Measurements from ENCODE around the gene DECR2. TPM values are rescaled to one million over a fixed set of nuclear protein-coding genes. Genes with fewer than 3 reads are reported as not detected.

Gene DECR2
- total and polyA plus RNA-seq, 2 of the 13 experiments (the other 11 are each of a cell fraction or from before 2014, with no cell fraction given): 36.3 to 44.6 TPM

DNA sequence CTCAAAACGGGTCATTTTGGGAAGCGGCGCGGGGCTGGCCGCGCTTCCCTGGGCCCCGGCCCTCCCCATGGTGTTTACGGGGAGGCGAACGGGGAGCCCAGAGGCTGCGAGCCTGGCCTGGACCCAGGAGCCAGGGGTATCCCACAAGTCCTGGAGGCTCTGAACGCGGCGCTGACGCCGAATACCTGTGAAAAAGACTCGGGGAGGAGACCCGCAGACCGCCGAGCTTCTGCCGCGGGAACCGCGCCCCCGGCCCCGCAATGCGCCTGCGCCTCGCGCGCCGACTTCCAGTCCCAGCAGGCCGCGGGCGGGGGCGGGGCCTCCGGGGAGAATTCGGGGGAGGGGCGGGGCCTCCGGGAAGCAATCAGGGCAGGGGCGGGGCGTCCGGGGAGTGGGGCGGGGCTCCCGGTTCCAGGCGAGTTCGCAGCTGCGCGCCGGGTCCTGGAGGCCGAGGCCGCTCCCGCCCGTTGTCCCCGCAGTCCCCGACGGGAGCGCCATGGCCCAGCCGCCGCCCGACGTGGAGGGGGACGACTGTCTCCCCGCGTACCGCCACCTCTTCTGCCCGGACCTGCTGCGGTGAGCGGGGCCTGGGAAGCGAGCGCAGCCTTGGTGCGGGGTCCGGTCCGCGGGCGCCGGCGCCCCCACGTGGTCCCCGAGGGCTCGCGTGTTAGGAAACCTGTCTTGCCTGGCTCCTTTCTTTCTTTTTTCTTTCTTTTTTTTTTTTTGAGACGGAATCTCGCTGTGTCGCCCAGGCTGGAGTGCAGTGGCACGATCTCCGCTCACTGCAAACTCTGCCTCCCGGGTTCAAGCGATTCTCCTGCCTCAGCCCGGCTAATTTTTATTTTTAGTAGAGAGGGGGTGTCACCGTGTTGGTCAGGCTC lies at the start of gene DECR2 (continued):
- peak; percentile 50; the same call in 1 of the 2 replicates for TF ChIP-seq ZNF281 (CRISPR knock-in tag; IDR thresholded peaks at IDR 0.05; ENCODE audit: borderline replicate concordance)
- TF ChIP-seq ZSCAN30 (CRISPR knock-in tag; IDR thresholded peaks at IDR 0.05): no peak
- no peak for TF ChIP-seq KLF16 (CRISPR knock-in tag; IDR thresholded peaks at IDR 0.05)
- TF ChIP-seq ZNF891 (CRISPR knock-in tag; IDR thresholded peaks at IDR 0.05): 0 out of 2 replicates have a peak, but pooled peaks have one; percentile 39
- TF ChIP-seq NCOA2 (CRISPR knock-in tag; IDR thresholded peaks at IDR 0.05): no peak; the same call in 1 of the 2 replicates
- TF ChIP-seq CEBPG (CRISPR knock-in tag; IDR thresholded peaks at IDR 0.05): peak; percentile 4; the same call in 1 of the 2 replicates
- TF ChIP-seq PAWR (CRISPR knock-in tag; IDR thresholded peaks at IDR 0.05; ENCODE audit: borderline replicate concordance): no peak
- TF ChIP-seq GPN1 (CRISPR knock-in tag; IDR thresholded peaks at IDR 0.05; ENCODE audit: borderline replicate concordance): no peak
- TF ChIP-seq ATM (IDR thresholded peaks at IDR 0.05; ENCODE audit: borderline replicate concordance): no peak
- TF ChIP-seq MED1 (CRISPR knock-in tag; IDR thresholded peaks at IDR 0.05): no peak; the same call in 1 of the 2 replicates
- no peak for TF ChIP-seq SUZ12 (IDR thresholded peaks at IDR 0.05; ENCODE audit: low read depth, low read length)
- TF ChIP-seq, protein P1, sequence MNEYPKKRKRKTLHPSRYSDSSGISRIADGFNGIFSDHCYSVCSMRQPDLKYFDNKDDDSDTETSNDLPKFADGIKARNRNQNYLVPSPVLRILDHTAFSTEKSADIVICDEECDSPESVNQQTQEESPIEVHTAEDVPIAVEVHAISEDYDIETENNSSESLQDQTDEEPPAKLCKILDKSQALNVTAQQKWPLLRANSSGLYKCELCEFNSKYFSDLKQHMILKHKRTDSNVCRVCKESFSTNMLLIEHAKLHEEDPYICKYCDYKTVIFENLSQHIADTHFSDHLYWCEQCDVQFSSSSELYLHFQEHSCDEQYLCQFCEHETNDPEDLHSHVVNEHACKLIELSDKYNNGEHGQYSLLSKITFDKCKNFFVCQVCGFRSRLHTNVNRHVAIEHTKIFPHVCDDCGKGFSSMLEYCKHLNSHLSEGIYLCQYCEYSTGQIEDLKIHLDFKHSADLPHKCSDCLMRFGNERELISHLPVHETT (CRISPR knock-in tag; conservative IDR thresholded peaks at IDR 0.05): peak; percentile 55; the same call in 1 of the 2 replicates
- TF ChIP-seq, protein P2, sequence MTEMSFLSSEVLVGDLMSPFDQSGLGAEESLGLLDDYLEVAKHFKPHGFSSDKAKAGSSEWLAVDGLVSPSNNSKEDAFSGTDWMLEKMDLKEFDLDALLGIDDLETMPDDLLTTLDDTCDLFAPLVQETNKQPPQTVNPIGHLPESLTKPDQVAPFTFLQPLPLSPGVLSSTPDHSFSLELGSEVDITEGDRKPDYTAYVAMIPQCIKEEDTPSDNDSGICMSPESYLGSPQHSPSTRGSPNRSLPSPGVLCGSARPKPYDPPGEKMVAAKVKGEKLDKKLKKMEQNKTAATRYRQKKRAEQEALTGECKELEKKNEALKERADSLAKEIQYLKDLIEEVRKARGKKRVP (CRISPR knock-in tag; IDR thresholded peaks at IDR 0.05): 0 out of 4 replicates have a peak, but pooled peaks of 1 of the 2 experiments have one; percentile 7
- 0 out of 2 replicates have a peak, but pooled peaks have one; percentile 53 for TF ChIP-seq NRL (CRISPR knock-in tag; IDR thresholded peaks at IDR 0.05; ENCODE audit: borderline replicate concordance)
- TF ChIP-seq, protein P3, sequence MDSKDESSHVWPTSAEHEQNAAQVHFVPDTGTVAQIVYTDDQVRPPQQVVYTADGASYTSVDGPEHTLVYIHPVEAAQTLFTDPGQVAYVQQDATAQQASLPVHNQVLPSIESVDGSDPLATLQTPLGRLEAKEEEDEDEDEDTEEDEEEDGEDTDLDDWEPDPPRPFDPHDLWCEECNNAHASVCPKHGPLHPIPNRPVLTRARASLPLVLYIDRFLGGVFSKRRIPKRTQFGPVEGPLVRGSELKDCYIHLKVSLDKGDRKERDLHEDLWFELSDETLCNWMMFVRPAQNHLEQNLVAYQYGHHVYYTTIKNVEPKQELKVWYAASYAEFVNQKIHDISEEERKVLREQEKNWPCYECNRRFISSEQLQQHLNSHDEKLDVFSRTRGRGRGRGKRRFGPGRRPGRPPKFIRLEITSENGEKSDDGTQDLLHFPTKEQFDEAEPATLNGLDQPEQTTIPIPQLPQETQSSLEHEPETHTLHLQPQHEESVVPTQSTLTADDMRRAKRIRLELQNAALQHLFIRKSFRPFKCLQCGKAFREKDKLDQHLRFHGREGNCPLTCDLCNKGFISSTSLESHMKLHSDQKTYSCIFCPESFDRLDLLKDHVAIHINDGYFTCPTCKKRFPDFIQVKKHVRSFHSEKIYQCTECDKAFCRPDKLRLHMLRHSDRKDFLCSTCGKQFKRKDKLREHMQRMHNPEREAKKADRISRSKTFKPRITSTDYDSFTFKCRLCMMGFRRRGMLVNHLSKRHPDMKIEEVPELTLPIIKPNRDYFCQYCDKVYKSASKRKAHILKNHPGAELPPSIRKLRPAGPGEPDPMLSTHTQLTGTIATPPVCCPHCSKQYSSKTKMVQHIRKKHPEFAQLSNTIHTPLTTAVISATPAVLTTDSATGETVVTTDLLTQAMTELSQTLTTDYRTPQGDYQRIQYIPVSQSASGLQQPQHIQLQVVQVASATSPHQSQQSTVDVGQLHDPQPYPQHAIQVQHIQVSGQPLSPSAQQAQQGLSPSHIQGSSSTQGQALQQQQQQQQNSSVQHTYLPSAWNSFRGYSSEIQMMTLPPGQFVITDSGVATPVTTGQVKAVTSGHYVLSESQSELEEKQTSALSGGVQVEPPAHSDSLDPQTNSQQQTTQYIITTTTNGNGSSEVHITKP (CRISPR knock-in tag; IDR thresholded peaks at IDR 0.05; ENCODE audit: low read depth): no peak
- TF ChIP-seq SSRP1 (CRISPR knock-in tag; IDR thresholded peaks at IDR 0.05): no peak

Data from HepG2 (cell line).